GM19397 (cell line): Measurements from ENCODE around the gene BMAL1.
"Not testable (repeated sequence)": the region's sequence is repeated elsewhere in the genome, so short reads cannot be mapped to it uniquely, and the experiment has no call there.

Experiments
- ATAC-seq: cut with Tn5 transposase; IDR thresholded peaks from one replicate; pipeline ENCODE4 v1.9.1; 2021; ENCODE audit warnings: mild to moderate bottlenecking, moderate library complexity; ENCODE audit not compliant: unreplicated experiment

The BMAL1 gene

DNA sequence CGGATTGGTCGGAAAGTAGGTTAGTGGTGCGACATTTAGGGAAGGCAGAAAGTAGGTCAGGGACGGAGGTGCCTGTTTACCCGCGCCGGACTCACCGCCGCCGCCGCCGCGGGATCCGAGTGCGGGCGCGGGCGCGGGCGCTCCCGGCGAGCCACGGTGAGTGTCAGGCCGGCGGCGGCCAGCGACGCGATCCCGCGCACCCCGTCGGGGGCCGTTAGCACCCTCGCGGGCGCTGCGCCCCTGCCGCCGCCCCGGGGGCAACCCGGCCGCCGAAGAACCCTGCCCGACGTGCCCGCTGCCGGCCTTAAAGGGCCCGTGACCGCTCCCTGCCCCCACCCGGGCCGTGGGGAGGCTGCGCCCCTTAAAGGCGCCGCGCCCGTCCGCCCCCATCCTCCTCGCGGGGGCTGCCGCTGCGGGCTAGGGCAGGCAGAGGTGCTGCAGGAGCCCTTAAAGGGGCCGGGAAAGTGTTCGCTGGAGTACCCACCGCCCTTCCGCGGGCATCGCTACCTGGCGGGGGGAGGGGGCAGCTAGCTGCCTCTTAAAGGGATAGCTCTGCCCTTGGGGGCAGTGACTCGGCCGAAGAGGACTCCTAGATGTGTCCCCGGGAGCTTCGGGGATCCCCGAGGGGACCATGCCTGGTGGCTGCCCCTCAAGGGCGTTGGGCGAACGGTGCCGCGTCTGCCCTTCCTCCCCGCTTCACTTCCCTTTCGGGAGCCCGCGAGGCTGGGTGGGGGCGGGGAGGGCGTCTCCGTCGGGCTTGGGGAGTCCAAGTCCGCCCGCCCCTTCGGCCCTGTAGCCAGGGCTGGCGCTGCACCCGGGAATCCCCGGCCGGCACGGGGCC is at the start of gene BMAL1:
TSS of gene BMAL1 (plus strand) at position 23 of the 841 bp plus-strand sequence. CDS start 76,519 bp downstream, outside the sequence.
- peak; percentile 32 for ATAC-seq

DNA sequence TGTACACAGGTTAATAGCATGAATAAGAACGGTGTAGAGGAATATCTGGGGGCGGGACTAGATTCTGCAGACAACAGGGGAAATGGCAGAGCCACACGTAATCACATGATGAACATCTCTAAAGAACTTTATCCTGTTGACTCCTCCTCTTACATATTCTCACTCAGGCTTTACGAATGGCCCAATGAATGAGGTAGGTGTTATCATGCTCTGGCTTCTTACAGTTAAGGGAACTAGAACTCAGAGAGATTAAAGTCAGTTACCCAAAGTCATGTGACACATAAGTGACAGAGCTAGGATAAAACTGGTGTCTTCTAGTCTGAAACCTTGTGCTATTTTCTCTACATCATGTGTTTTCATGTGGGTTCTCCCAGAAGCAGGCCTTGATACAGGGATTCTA is 49.0 kb upstream of the BMAL1 start:
- no peak for ATAC-seq

DNA sequence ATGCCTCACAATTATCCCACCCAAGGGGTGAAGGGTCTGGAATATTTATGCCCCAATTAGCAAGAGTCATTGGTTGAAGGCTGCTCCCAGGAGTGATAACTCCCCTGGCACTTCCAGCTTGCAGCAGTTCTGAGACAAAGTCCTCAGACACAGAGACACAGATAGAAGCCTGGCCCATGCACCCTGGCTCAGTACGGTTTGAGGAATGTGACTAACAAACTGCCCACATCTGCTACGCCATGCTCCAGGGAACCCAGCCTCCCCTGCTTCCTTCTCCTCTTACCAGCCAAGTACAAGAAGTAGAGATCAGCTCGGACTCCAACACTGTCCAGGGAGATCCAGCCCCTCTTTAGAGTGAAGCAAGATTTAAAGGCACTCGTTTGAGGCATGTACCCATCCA is 48.5 kb upstream of the BMAL1 start:
- ATAC-seq, result no peak

DNA sequence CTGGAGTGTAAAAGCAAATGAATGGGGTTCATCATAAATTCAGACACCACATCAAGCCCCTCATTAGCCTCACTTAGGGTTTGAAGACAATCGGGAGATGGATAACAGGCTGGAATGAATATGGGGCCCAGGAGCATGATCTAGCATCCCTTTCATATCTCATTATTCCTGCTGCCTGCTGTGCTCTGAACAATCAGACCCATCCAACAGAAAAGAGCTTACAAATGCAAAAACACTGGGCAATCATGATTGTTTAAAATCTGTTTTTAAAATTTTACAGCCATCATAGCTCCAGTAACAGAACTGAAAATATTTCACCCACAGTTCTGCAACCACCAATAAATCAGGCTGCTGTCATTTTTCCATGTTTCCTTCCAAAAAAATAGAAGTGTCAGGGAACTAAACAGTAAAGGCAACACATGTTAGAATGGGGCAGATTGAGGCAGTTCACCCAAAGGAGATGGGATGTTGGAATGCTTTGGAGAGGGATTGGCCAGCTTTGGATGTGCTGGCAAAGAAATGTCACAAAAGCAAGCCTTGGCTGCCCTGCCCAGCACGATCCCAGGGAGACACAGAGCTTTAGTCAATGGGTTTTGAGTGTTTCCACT is 47.8 kb upstream of the BMAL1 start:
- no peak for ATAC-seq

DNA sequence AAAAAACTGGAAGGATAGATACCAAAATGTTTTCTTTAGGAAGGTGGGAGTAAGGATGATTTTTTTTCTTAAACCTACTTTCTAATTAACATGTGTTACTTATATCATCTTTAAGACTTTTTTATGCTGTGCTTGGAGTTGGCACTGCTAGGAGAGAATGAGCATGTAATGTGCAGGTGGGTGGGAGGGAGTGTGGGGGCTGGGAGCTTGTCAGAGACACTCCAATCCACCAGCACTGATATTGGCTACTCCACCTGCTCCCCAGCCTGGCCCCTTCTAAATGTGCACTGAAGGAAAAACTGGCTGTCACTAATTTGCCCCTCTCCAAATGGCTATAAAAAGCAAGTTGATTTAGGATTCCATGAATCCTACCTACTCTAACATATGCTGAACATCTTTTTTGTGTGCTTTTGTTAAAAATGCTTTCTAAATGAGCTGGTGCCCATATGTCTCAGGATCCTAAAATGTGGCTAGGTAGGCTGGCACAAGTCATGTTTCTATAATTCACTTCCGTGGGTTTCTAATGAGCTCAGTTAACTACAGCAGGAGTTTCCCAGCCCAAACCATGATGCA is 44.3 kb upstream of the BMAL1 start:
- ATAC-seq, result no peak

DNA sequence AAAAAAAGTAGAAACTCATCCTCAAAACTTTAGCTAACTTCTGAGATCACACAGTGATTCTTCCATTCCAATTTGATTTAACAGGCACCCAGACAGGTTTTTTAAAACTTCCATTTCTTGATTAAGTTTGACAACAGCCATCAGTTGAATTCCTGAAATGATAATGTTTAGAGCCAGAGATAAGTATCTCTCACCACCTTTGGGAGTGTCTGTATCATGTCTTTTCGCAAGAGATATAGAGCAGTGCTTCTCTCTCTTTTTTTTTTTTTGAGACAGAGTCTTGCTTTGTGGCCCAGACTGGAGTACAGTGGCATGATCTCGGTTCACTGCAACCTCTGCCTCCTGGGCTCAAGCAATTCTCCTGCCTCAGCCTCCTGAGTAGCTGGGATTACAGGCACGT is 41.7 kb upstream of the BMAL1 start:
- no peak for ATAC-seq

DNA sequence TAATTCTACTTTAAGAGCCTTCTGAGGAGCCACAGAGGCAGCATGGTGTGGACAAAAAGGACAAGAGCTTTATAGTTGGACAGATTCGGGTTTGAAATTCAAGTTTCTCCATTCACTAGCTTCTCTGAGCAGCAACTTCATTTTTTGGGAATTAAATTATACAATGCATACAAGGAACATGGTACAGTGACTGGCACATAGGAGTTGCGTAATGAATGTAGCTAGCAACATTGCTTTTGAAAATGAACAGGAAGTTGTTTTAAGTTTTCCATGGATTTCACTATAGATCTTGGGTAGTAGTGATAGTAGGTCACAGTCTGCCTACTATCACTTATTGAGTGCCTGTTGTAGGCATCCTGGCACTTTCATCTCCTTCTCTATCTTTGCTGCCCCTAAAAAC is 41.0 kb upstream of the BMAL1 start:
- no peak for ATAC-seq

DNA sequence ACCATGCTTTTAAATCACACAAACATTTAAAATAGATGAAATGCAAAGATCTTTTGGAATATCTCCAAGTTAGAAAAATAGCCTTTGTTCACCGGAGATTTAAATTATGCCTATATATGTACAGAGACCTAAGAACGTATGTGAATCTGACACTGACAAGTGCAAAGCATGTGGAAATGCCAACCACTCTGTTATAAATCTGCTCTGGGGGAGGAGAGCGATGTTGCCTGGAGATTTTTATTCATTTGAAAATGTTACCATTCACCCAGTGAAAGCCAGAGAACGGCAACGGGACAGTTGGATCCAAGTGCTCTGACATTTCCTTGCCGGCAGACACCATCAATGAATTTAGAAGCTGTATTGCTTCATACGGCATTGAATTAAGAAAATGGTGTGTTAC is 39.8 kb upstream of the BMAL1 start:
- no peak for ATAC-seq

DNA sequence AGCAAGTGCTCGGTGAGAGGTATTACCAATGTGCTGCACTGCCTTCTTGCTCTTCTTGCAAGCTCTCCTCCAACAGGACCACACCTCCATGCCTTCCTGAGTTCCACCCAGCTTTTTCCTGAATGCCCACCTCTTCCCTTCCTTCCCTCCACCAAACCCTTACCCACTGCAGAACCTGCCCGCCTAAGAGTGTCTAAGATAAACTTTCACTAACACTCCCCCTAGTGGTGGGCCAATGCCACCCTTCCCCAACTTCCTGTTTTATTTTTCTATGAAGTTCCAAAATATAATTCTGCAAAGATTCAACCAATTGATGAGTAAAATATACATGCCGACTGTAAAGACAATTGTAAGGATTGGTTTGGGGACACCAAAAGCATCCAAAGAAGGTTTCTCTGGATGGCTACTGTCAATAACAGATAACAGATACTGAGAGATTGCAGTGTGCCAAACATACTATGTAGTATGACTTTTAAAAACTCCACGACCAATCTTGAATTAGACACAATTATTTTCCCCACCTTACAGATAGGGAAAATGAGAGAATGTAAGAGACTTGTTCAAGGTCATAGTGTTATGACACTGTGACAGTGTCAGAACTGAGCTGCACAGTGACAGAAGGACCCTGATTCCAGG is 38.6 kb upstream of the BMAL1 start:
- peak; percentile 55 for ATAC-seq

DNA sequence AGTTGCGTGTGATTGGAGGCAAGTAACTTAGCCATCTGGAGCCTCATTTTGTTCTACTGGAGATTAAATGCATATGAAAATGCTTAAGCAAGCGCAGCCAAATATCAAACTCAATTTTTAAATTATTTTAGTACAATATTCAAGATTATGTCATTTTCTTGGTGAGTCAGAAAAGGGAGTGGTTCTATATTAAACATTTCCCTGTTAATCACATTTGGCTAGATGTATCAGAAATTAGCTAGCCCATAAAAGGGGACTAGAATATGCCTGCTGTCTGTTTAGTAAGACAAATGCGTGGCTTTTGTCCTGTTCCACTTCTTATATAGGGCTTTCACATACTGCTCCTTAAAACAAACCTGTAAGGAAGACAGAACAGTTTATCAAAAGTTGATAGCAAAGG is 35.0 kb upstream of the BMAL1 start:
- ATAC-seq, result no peak

DNA sequence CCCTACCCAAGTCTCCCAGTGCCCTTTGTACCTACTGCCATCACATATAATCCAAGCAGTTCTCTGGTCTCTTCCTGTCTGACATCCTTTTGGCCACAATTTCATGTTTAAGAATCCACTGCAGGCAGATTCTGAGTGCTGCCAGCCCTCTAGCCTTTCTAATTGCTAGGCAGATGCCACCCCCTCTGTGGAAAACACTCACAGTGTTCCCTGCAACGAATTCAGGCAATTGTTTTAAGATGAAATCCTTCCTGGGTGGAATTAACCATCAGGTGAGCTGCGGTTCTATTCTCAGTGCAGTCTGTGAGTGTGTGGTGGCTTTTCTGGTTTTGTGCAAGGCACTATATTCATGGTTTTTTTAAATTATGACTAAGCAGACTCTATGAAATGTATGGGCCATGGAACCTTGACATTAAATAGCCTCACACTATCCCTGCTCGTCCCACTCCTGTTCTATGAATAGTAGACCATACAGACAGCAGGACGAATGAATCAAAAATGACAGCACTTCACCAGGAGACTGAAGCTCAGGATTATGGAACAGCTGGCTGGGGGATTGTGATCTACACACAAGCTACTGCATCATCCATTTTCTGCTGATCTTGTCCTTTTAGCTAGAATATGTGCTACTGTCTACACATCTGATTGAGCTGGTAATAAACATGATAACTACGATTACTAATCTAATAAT is 29.8 kb upstream of the BMAL1 start:
- ATAC-seq, result no peak

DNA sequence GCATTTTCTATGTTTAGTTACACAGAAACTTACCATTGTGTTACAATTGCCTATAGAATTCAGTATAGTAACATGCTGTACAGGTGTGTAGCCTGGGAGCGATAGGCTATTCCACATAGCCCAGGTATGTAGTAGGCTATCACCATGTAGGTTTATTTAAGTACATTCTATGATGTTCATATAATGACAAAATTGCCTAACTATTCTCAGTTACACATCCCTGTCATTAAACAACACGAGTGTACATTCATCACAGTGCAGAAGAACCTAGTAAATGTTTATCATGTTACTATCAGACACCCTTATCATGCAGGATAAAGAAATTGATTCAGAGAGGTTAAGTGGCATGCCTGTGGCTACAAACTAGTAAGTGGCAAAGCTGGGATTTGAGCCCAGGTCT is 28.4 kb upstream of the BMAL1 start:
- no peak for ATAC-seq

DNA sequence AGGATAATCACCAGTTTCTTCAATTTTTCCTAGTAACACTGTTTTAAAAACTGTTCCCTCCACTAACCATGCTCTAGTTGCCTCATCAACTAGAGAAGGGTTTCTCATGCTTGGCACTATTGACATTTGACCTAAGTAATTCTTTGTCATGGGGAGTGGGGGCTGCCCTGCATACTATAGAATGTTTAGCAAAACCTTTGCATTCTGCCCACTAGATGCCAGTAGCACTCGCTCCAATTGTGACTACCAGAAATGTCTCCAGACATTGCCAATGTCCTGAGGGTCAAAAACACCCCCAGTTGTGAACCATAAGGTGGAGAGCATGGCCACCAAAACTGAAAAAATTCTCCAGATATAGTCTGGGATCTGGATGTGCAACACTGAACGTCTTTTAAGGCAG is 27.6 kb upstream of the BMAL1 start:
- ATAC-seq, result no peak

DNA sequence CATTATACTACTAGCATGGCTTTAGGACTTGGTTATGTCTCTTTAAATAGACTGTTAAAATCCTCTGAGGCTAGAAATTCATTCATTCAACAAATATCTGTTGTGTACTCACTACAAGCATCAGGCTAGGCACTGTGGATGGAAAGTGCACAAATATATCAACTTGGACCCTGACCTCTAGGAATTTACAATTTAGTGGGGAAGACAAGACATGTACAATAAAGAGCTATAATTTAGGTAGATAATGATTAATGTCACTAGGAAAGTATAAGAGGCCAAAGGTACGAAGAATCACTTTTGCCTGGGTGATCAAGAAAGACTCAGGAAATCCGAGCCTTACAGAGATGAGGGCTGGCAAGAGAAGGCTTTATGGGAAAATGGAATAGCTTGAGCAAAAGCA is 25.6 kb upstream of the BMAL1 start:
- no peak for ATAC-seq

DNA sequence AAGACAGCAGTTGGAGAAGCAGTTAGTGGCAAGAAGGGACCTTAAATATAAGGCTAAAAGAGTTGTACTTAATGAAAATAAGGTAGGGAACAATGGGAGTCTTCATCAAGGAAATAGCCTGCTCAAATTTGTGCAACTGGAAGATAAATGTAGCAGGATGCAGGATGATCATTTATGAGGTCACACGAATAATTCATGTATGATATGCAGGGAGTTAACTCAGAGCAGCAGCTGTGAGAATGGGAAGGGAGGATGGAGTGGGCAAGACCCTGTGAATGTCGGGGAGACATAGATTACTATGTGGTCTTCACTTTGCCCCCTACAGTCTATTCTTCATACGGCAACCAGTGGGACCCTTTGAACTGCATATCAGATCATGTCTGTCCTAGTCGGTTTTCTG is 25.2 kb upstream of the BMAL1 start:
- ATAC-seq, result no peak

DNA sequence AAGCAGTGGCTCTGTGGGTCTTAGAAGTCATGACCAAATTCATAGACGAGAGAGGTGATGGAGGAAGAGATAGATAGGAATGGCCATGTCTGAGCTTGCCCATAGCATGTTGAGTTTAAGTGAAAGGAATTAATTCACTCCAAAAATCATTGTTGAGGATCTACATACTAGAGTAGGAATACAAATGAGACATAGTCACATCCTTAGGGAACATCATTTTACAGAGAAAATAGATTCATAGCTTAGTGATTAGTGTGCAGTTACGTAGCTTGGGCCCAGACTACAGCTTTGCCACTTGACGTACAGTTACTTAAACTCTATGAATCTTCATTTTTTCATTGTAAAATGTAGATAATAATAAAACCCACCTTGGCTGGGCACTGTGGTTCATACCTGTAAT is 21.4 kb upstream of the BMAL1 start:
- ATAC-seq, result no peak

DNA sequence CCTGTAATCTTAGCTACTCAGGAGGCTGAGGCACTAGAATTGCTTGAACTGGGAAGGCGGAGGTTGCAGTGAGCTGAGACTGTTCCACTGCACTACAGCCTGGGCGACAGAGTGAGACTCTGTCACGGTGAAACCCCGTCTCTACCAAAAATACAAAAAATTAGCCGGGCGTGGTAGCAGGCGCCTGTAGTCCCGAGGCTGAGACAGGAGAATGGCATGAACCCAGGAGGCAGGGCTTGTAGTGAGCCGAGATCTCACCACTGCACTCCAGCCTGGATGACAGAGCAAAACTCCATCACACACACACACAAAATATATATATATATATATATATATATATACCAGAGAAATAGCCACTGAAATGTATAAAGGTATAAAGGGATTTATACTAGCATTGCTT is 19.5 kb upstream of the BMAL1 start:
- not testable (repeated sequence) for ATAC-seq

DNA sequence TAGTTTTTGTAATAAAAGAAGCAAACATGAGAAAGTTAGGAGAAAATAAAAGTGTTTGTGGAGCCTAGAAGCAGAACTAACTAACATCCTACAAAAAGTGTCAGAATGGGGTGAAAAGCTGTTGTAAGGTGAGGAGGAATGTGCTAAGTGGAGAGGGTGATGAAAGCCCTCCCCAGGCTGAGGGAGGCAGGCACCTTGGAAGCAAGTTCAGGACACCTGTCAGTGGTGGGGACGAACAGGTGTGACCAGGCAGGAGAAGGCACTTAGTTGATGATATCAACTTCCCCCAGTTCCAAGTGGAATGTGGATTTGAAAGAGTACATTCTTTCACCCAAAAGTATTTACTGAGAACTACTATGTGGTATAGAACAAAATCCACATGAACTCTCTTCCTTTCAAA is 18.7 kb upstream of the BMAL1 start:
- ATAC-seq, result no peak

DNA sequence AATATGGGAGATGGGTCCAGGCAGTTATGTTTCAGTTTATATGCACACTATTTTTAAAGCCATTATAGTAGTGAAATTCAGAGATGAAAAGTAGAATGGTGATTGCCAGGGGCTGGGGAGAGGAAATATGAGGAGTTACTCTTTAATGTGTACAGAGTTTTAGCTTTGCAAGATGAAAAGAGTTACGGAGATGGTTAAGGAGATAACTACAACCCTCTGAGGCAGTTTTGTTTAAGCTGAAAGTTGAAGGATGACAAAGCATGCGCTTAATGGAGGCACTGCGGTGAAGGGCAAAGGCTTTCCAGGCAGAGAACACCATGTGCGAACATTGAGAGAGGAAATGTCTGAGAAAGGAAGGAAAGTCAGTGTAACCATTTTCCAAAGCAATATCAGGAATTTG is 18.2 kb upstream of the BMAL1 start:
- no peak for ATAC-seq

DNA sequence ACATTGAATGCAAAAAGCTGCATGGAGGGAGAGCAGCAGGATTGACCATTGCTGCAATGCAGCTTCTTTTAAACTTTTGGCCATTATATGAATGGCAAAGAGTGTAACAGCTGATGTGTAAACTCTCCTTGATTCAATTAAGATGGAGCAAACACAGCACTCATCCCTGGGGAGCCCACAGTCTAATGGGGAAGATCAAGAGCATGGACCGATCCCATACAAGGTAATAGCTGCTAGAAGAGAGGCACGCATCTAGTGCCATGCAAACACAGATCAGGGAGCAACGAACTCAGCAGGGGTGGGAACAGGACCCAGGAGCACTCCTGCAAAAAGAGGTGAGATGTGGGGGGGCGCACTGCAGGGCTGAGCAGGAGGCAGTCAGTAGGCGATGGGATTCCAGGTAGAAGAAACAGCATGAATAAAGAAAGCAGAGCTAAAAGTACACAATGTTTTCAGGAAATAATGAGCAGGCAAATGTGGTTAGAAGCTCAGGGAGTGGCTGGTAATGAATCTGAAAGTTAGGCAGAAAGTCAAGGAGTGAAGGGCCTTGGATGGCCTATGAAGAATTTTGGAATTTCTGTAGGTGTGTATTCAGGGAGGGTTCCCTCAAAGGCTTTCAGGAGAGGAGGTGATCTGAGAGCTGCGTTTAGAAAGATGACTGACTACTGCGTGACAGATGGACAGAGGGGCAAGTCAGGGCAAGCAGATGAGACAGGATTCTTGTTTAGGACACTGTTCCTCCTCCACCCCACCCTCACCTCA is 17.2 kb upstream of the BMAL1 start:
- no peak for ATAC-seq
